Sigmoid colon (tissue), 4 donors: ENCODE results near the gene BCORL1.

ENCODE experiments used
- POLR2AphosphoS5 ChIP-seq, 4 donors: sonication (generic); formaldehyde crosslinking; IDR thresholded peaks; one replicate each; pipeline ENCODE4 v1.6.1; 2017; ENCODE audit warnings: antibody characterized with exemption in 4 of 4
- TF ChIP-seq, protein P1 (sequence below), 4 experiments: fragments of 450-650 bp in 3 of 4; fragments of 200-600 bp in 1 of 4; IDR thresholded peaks; one replicate each; pipeline ENCODE4 v1.5.1; 2016 to 2019; ENCODE audit warnings: antibody characterized with exemption in 4 of 4, mild to moderate bottlenecking in 3 of 4, moderate library complexity in 2 of 4

DNA sequence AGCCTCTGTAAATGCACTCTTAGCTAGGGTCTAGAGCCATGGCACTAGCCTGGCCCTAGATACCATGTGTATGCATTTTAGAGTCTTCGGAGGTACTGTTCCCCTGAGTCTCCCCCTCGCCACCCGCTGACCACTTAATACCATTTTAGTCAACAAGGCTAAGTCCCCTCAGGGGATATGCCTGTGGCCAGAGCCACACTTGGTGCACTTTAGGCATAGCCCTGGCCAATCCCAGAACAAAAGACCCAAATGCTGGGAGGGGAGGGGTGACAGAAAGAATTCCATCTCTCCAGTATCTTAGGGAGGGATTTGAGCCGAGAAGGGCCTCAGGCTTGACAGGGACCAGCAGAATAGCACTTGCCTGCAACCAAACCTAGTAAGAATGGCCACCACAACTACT is 28.6 kb upstream of the BCORL1 start:
- TF ChIP-seq, protein P1, sequence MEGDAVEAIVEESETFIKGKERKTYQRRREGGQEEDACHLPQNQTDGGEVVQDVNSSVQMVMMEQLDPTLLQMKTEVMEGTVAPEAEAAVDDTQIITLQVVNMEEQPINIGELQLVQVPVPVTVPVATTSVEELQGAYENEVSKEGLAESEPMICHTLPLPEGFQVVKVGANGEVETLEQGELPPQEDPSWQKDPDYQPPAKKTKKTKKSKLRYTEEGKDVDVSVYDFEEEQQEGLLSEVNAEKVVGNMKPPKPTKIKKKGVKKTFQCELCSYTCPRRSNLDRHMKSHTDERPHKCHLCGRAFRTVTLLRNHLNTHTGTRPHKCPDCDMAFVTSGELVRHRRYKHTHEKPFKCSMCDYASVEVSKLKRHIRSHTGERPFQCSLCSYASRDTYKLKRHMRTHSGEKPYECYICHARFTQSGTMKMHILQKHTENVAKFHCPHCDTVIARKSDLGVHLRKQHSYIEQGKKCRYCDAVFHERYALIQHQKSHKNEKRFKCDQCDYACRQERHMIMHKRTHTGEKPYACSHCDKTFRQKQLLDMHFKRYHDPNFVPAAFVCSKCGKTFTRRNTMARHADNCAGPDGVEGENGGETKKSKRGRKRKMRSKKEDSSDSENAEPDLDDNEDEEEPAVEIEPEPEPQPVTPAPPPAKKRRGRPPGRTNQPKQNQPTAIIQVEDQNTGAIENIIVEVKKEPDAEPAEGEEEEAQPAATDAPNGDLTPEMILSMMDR (IDR thresholded peaks at IDR 0.05) = no peak
- TF ChIP-seq POLR2AphosphoS5 (IDR thresholded peaks at IDR 0.05) = no peak
